HL-60 (cell line): ENCODE results near the gene CD58.

Source experiments
- CTCF ChIP-seq: IDR thresholded peaks from one replicate; pipeline ENCODE4 v1.5.1; 2011; ENCODE audit warnings: low read length, control low read depth, inconsistent platforms; ENCODE audit not compliant: insufficient read depth
- SPI1 ChIP-seq: IDR thresholded peaks from 2 replicates; pipeline ENCODE4 v1.6.1; 2012; ENCODE audit warnings: low read depth, mild to moderate bottlenecking, borderline replicate concordance

GRCh38 chr1:116485071-116485735 is 85.6 kb downstream of the CD58 start:
- TF ChIP-seq SPI1 (no peak), CTCF (peak; percentile 81)
